ENCODE results near the gene IL2RG.

The IL2RG gene

DNA sequence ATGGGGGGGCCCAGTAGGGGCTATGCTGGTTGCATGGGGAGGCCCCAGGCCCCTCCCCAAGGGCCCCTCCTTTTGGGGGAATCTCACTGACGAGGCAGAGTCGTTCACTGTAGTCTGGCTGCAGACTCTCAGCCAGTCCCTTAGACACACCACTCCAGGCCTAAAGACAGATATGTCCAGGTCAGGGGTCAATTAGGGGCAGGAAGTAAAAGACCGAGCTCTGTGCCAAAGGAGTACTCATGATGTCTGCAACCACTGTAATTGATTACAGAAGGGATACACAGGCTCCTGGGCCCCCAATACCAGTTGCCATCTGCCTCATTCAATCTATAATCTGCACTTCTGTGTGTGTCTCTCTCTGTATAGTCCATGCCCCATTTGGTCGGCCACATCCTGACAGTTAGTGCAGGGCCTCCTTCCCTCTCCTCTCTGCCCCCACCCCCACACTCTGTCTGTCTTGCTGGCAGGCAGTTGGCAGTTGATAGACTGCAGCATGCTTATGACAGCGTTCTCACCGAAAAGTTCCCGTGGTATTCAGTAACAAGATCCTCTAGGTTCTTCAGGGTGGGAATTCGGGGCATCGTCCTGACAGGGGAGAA is 3.5 kb downstream of the IL2RG start:
- peak in 4 of 6 experiments; percentile 22 to 47 (median 35) for DNase-seq

DNA sequence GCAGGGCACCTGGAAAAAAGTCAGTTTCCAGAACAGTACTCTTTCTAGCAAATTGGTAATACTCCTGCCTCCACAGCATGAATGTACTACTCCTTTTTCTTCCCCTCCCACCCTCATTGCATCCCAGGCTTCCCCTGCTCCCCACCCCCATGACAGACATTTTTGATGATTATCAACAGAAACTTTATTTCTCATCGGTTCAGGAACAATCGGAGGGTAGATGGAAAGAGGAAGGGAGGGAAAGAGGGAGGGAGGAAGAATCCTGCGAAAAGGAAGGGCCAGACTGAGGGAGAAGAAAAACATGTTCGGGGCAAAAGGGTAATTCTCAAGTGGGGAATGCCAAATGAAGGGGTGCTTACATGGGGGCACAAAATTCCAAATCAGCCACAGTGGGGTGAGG is 4.1 kb downstream of the IL2RG start:
- DNase-seq, result no peak

DNA sequence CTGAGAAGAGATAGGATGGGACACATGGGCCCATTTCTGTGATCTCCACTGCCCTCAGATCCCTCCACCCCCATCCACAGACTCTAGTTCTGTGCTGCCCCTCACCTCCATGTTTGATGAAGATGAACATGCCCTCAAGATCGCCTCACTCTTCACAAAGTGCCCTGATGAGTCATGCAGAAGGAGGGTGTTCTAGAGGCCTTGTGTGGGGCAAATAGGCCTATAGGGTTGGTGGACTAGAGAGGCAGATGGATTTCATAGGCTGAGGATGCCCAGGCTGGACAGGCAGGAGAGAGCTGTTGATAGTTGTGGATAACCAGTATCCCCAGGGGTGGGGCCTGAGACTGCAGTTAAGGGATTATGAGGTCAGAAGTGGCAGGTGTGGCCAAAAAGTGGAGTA is 5.0 kb downstream of the IL2RG start, which contains the start of gene CXorf65:
Gene CXorf65 (minus strand): TSS at position 314 of the 400 bp plus-strand sequence. CDS start 184 bp downstream, at position 130.
- DNase-seq, result no peak

DNA sequence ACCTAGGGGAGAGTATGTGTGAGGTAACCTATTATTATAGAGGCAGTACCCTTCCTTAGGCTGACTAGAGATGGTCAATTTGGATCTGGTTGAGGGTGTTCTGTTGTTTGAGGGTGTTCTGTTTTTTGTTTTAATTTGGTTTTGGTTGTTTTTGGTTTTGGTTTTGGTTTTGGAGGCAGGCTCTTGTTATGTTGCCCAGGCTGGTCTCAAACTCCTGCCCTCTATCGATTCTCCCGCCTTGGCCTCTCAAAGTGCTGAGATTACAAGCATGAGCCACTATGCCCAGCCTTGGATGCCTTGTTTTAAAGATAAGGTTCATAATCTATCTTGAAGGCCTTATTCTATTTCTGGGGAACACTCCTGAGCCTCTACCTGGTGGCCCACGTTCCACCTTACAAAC is 5.7 kb downstream of the IL2RG start:
- DNase-seq, result no peak

DNA sequence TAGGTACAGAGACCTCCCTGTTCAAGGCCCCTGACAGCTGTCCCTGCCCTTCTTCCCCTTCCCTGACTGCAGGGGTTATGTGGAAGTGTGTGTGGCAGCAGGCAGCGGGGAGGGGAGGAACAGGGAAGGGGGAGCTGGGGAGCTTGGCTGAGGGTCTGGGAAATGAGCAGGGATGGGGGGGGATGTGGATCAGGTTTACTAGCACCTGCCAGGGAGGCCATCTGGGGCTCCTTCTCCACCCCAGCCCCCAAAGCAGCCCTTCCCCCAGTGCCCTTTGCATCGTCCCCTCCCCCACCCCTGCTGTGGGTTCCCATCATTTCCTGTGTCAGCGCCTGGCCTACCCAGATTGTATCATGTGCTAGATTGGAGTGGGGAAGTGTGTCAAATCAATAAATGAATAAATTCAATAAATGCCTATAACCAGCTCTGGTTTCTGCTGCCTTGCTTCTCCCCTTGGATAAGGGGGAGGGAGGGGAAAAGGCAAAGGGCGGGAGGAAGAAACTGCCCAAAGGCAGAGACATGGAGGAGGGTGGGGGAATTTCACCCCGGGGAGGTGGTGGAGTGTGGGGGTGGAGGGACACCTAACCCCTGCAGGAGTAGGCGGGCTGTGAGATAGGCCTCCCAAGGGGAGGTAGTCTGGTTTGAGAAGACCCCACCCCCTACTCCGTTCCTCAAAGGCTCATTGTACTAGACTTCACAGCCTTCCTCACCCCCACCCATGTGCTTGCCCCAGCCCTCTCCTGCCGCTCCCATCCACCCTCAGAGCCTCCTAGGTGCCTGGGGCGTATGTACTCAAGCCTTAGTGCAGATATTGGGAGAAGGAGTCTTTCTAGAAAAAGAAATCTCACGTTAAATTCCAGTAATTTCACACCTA is 8.0 kb downstream of the IL2RG start:
- peak; percentile 27 to 59 (median 45) for DNase-seq

DNA sequence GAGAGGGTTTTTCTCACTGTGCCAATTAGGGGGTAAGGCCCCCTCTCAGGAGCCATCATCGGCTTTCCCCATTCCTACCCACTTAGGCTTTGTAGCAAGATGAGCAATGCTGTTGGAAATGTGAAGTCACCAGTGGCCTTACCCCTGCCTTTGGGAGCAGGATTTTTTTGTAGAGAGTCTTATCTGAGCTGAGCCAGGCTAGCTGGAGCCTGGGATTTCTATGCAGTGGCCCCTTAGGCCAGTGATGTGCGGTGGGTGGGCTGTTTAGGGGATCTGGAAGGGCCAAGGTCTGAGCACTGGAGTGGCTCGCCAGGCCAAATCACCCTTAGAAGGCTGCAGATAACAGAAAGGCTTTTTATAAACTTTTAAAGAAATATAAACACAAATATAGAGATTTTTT is 9.1 kb downstream of the IL2RG start:
- no peak for DNase-seq

DNA sequence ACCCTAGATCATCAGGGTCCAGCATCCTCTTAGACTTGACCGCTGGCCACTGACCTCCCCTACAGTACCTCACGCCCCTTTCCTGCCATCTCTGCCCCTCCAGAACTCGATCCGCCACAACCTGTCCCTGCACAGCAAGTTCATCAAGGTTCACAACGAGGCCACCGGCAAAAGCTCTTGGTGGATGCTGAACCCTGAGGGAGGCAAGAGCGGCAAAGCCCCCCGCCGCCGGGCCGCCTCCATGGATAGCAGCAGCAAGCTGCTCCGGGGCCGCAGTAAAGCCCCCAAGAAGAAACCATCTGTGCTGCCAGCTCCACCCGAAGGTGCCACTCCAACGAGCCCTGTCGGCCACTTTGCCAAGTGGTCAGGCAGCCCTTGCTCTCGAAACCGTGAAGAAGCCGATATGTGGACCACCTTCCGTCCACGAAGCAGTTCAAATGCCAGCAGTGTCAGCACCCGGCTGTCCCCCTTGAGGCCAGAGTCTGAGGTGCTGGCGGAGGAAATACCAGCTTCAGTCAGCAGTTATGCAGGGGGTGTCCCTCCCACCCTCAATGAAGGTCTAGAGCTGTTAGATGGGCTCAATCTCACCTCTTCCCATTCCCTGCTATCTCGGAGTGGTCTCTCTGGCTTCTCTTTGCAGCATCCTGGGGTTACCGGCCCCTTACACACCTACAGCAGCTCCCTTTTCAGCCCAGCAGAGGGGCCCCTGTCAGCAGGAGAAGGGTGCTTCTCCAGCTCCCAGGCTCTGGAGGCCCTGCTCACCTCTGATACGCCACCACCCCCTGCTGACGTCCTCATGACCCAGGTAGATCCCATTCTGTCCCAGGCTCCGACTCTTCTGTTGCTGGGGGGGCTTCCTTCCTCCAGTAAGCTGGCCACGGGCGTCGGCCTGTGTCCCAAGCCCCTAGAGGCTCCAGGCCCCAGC is 10.5 kb downstream of the IL2RG start:
- DNase-seq, result peak in 3 of 6 experiments; percentile 4 to 45 (median 20)

DNA sequence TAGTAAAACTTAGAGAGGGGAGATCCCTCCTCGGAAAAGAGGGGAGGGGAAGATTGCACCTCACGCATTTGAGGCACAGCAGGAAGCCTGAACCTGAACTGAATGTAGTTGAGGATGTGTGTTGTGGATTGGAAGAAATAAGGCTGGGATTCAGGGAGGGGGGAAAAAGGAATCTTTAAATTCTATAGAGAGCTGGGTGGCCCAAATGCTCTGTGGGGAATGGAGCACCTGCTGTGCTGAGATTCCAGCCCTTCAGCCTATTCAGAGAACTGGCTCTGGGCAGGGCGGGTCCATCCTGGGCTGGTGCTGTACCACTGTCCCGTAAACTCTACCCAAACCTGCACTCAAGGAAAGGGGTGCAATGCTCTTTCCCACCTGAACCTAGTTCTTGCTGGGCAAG is 11.6 kb downstream of the IL2RG start:
- DNase-seq, result no peak

DNA sequence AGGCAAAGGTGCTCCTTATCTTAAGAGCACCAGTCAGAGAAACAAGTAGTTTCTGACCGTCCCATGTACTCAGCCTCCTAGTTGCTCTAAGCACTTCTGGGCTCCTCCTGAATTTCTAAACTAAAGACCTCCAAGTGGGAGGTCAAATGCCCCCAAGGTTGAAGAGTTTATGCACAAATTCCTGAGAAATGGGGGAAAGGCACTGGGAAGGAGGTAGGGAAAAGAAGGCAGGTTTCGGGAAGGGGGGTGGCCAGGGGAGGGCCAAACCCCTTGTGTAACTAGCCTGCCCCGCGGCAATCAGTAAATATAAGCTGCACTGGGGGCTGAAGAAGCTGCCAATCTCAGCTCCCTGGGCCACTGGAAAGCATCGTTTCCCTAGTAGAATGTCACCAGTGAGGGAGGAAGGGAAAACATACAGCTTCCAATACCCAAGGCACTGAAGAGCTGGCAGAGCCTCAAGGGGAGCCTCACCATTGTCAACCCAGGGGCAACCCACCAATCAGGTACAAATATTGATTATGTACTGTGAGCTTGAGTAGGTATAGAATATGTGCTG is 12.3 kb downstream of the IL2RG start:
- DNase-seq, result no peak

DNA sequence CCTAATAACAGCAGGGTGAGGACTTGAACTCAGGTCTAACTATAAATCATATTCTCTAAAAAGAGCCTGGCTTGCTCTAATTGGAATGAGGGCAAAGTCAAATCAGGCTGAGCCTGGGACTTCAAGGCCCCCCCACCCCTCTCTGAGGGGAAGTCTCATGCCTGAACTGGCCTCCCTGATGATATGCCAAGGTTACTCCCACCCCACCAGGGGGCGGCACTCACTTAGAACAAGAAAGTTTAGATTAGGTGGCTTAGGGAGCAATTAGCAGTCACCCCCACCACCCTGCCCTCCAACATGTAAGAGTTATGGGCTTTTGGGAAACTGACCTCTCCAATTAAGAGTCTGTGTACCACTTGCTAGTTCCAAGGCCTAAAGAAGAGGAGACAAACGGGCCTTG is 13.1 kb downstream of the IL2RG start:
- peak; percentile 59 to 82 (median 73) for DNase-seq

DNA sequence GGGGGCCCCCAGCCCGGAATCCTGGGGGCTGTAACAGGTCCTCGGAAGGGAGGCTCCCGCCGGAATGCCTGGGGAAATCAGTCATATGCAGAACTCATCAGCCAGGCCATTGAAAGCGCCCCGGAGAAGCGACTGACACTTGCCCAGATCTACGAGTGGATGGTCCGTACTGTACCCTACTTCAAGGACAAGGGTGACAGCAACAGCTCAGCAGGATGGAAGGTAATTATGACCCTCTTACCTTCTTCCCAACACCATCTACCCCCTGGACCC is 14.7 kb downstream of the IL2RG start:
- DNase-seq, result no peak

DNA sequence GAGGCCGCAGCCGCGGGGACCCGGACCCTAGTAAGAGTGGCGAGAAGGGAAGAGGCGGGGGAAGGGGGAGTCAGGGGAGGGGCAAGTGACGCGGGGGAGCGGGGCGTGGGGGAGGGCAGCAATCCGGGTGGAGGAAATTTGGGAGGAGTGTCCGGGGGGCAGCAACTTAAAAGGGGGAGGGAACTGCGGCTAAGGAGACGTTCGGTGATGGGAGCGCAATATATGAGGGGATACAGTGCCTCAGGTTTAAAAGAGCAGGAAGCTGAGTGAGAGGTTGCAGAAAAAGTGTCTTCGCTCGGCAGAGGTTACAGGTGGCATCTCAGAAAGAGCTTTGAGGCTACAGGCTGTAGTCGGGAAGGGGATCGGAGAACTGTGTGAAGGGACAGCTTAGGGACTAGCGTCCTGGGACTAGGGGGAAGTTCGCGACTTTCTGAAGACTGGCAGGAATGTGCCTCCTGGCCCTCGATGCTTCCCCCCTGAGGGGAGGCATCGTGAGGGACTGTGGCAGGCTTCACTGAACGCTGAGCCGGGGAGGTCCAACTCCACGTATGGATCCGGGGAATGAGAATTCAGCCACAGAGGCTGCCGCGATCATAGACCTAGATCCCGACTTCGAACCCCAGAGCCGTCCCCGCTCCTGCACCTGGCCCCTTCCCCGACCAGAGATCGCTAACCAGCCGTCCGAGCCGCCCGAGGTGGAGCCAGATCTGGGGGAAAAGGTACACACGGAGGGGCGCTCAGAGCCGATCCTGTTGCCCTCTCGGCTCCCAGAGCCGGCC is 15.2 kb downstream of the IL2RG start:
- DNase-seq, result peak in 3 of 6 experiments; percentile 35 to 69 (median 68)

DNA sequence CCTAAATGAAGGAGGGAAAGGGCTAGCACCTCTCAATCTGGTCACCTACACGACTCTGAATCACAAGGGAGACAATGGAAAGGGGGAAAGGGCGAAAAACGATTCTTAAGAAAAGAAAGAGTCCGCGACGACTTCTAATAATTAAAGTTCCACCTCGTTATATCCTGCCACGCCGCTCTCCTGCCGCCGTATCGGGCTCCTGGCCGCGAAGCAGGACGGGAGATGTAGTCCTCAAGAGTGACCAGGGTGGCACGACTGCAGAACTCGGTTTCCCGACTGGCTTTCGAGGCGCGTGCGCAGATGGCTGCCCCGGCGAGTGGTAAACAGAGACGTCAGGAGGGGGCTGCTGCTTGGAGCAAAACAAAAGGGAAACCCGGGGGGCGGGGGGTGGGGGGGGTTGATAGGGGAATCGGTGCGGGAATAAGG is 15.8 kb downstream of the IL2RG start, which contains the start of gene FOXO4:
Gene FOXO4 (plus strand): TSS at position 297 of the 426 bp plus-strand sequence. CDS start 678 bp downstream, outside the sequence.
- peak; percentile 70 to 89 (median 82) for DNase-seq

DNA sequence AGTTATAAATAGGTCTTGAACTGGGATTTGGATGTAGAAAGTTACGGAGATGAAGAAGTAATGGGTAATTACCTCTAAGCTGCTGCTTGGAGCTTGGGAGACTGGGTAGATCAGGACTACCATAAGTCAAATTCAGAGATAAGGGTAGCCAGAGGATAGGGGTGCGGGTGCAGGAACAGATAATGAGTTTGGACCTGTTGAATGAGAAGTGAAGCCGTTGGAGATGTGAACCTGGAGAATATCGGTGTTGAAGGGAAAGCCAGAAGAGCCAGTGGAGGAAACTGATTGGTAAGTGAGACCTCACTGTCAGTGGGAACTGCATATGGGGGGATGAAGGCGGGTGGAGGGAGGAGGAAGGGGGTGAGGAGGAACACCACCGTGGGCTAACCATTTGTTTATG is 16.3 kb downstream of the IL2RG start:
- DNase-seq, result no peak

DNA sequence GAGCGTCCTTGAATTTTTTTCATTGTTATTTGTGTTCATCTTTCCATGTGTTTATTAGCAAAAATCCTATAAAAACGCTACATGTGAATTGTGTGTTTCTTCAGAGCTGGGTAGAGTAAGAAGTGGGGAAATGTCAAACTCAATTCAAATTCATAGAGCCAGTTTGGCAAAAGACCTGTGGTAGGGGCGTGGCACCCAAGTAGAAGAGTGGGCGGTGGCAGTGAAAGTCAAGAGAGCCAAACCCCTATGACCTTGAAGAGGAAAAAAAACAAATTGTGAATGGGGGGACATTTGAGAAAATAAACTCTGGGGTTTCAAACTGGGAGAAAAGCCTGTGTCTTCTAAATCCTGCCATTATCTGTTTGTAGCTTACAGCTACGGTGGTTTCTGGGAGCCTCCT is 20.1 kb downstream of the IL2RG start:
- no peak for DNase-seq

DNA sequence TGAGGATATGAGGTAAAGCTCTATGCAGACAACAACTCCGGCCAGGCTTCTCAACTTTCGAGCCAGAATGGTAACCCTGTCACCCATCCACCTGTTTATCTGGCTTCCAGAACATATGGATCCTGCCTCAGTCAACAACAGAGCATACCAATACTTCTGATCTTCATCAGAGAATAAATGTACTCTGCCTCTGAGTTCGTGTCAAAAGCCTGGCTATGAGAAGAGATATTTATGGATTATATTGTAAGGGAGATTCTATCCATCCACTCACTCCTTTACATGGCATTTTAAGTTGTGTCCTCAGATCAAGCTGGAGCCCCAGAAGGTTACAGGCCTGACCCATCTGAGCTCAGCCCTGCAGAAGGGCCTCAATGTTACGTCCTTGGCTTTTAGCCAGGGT is 25.5 kb downstream of the IL2RG start:
- no peak for DNase-seq

DNA sequence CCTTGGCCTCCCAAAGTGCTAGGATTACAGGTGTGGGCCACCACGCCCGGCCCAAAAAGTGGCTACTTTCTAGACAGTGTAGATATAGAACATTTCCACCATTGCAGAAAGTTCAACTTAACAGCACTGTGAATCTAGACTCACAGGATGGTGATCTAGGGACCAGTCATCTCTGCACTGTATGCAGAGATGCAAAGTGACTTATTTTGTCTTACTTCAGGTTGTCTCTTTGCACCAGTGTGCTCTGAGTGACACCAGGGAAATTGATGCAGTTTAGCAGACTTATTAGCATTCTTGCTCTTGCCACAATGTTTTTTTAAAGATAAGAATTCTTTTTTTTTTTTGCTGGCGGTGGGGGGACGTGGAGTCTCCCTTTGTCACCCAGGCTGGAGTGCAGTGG is 28.6 kb downstream of the IL2RG start:
- no peak for DNase-seq

DNA sequence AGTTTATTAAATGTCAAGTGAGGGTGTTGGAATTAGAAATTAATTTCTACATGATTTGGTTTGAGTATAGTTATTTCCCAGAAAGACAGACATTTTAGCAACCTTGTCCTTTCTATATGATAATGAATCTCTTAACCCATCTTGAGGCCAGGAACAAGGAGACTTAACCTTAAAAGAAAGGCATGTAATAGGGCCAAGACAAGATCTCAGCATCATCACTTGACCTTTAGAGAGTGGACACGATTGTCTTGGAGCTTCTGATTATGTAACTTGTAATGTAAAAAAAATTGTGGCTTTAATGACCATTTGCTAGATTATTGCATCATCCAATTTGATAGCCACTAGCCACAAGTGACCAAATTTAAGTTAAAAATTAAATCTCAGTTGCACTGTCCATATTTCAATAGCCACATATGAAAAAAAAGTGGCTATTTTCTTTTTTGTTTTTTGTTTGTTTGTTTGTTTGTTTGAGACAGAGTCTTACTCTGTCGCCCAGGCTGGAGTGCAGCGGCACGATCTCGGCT is 29.2 kb downstream of the IL2RG start:
- no peak for DNase-seq

DNA sequence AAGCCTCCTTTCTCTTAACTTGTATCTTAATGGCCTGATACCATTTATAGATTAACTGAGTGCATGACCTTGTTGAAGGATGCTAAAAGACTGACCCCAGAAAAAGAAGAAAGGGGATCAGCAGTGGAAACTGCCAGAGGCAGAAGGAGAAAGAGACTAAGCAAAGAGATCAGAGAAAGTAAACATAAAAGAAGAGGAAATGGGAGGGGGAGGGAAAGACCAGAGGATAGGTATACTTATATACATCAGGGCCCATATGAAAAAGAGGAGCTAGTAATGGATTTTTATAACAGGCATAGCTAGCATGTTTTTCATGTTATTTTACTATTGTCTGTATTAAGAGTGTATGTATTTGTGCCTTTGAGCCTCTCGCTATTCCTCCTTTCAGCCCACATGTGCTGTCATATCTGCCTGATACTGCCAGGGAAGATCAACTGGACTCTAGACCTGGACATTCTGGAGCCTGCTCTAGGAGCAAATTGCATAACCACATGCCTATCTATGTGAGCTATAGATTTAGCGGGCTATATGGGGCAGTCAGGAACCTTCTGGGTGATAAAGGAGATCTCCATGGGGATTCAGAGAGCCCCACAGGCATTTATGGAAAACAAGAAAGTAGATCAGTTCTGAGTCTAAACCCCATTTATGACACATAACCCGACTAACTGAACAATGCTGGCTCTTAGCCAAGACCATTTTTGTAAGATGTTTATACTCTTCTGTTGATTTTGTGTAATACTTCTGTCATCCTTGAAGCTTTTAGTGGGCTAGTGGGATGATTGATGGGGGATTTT is 29.9 kb downstream of the IL2RG start:
- DNase-seq, result no peak

DNA sequence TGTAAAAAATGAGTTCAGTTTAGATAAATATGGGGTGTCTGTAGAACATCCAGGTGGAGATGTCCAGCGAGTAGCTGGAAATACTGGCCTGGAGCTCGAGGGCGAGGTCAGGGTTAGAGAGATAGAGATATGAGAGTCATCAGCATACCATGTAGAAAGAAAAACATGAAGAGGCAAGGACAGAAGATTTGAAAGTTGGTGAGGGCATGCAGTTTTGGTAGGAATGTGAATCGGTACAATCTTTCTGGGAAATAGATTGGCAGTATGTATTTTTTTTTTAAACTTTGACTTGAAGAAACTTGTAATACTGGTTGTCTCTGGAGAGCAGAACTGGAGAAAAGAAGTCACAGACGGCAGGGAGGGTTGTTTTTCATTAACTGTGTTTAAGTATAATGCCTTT is 40.8 kb downstream of the IL2RG start:
- DNase-seq, result no peak

Data from stimulated activated naive CD4-positive, alpha-beta T cell (primary cell).